ENCODE results near the gene HBP1.
"Not testable (repeated sequence)": the region's sequence is repeated elsewhere in the genome, so short reads cannot be mapped to it uniquely, and the experiment has no call there.

Gene HBP1

DNA sequence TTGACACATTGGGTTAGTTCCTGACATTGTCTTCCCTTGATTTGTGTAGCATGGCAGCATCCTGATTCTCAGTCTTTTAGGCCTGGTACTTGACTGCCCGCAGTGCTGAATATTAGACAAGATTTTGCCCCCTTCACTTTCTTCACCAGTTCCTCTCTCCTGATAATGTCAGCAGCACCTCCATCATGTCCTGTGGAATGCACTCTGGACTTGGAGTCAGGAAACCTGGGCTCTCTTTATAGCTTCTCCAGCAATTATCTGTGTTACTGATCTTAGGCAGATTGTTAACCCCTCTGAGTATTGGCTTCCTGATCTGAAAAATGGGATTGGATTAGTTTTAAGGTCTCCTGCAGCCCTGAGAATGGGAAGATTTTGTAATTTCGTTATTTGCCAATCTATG lies 19.0 kb downstream of the HBP1 start:
- DNase-seq = no peak

GRCh38 chr7:107190090-107190489 lies 21.3 kb downstream of the HBP1 start:
- DNase-seq = no peak

DNA sequence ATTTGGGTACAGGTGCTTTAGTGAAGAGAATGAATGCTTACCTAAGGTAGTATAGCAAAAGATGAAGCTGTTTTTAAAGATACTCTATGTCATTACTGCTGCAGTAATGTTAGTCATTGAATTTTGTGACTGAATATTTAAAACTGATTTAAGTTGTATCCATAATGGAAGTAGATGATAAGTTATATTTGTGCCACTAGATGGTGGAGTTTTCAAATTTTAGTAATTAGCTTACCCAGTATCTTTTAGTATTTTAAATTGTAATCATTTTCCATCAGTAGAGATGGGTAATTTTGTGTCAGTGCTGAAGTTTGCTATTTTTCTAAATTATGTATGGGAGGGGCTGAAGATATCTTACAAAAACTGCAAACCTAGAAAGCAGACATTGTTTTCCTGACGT lies 25.2 kb downstream of the HBP1 start:
- no peak for DNase-seq

- DNase-seq = no peak
Observed at GRCh38 chr7:107196834-107197610, 28.2 kb downstream of the HBP1 start.

GRCh38 chr7:107201795-107202450 lies 33.1 kb downstream of the HBP1 start:
- no peak for DNase-seq

GRCh38 chr7:107203607-107204006 lies 34.8 kb downstream of the HBP1 start:
- no peak for DNase-seq

DNA sequence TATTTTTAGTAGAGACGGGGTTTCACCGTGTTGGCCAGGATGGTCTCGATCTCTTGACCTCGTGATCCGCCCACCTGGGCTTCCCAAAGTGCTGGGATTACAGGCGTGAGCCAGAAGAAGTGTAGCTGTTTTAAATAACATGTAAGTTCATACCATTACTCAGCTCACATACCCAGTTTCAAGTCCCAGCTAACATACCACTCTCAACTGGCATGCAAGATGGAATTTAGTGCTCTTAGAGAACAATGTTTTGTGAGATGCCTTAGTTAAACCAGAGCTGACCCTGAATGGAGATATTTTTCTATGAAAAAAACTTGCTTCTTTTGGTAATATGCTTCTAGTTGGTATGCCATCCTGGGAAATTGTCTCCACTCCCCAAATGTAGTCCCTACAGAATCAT lies 37.3 kb downstream of the HBP1 start:
- DNase-seq = no peak

DNA sequence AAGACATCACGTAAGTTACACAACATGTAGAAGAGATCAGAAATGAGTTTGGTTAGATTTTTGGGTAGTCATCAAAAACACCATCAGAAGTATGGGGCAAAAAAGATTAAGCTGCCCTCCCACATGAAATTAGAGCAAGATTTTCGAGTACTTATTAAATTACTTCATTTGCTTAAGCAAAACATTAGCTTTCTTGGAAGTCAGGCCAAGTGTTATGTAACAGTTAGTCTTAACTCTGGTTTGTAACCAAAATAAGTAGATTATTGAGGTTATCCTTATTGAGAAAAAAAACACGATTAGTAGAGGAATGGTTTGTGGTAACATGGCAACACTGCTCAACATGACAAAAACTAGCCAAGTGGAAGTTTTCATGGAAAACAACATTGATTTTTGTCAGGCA lies 37.9 kb downstream of the HBP1 start:
- DNase-seq = no peak

DNA sequence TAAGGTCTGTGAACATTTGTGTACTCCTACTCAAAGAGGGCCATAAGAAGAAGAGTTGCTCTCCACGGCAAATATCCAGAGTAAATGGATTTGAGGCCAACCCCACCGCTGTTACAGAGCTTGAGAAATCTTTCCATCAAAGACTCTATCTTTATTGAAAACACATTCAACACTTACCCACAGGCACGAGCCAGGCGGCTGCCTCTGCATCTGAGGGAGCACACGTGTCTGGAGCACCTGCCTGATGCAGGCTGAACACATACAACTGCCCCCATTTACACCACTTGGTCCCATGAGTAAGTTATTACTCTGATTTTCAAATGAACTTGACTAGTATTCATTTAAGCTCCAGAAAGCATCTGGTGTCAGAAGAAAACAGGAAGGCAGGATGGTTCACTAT lies 38.7 kb downstream of the HBP1 start:
- no peak for DNase-seq

DNA sequence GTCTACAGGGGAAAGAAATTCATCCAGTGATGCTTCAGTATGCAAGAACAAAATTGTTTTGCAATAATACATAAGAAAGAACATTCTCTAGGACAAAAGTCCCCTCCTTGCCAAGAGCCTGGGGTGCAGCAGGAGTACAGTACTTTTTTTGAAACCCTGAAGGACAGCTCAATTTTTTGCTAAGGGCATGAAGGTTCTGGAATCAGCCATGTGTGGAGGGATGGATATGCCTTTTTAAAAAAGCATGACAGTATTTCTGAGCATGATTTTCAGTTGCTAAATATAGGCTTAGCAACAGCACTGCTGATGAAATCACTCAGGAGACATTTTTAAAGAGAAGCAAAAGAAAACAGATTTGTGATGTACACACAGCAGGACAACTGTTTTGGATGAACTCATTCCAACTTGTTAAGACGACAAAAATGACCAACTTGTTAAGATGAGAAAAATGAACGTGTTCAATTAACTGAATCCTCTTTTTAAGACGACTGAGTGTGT lies 39.3 kb downstream of the HBP1 start:
- no peak for DNase-seq

GRCh38 chr7:107208563-107208962 lies 39.8 kb downstream of the HBP1 start:
- DNase-seq = no peak

- no peak for DNase-seq
Observed at GRCh38 chr7:107209565-107209964, 40.8 kb downstream of the HBP1 start.

- no peak for DNase-seq
Observed at GRCh38 chr7:107210400-107210799, 41.6 kb downstream of the HBP1 start.

- no peak for DNase-seq
Observed at GRCh38 chr7:107212725-107213124, 43.9 kb downstream of the HBP1 start.

DNA sequence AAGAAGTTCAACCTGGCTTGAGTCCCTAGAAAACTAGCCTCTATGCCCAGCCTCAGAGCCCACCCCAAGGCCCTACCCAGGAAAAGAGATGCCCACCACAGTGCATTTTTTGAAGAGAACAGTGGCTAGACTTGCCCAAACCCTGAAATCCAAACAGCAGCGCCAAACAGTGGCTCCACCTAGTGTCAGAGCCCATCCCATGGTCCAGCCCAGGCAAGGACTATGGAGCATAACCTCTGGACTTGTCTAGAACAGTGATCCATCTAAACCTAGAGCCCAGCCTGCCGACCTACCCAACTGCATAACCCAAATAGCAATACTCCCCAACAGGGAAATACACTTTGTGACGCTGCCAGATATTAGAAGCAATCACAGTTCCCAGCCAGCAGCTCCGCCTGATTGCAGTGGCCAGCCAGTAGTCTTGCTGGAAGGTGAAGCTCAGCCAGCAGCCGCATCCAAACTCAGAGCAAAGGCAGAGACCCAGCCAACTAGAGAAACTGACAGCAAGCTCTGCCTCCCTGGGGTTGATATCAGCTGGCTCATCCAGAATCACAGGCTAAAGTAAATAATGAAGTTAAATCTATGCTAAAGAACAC lies 44.5 kb downstream of the HBP1 start:
- DNase-seq = no peak

GRCh38 chr7:107213945-107214344 lies 45.1 kb downstream of the HBP1 start:
- no peak for DNase-seq

DNA sequence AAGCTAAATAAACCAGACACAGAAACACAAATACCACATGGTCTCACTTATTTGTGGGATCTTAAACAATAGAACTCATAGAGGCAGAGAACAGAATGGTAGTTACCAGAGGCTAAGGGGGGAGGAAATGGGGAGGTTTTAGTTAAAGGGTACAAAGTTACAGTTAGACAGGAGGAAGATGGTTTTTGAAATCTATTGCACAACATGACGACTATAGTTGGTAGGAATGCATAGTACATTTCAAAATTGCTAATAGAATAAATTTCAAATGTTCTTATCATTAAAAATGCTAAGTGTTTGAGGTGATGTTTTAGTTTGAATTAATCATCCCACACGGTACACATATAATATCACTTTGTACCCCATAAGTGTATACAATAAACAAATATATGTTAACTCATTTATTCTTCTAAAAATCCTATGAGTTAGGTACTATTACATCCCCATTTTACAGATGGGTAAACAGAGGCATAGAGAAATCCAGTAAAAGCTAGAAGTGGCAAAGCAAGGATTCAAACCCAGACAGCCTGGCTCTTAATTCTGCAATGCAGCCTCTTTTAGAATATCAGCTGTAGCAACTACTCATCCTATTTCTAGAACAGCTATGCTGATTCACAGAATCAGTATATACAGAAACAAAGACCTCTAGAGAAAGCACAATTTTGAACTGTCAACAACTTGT lies 50.9 kb downstream of the HBP1 start:
- DNase-seq = no peak

DNA sequence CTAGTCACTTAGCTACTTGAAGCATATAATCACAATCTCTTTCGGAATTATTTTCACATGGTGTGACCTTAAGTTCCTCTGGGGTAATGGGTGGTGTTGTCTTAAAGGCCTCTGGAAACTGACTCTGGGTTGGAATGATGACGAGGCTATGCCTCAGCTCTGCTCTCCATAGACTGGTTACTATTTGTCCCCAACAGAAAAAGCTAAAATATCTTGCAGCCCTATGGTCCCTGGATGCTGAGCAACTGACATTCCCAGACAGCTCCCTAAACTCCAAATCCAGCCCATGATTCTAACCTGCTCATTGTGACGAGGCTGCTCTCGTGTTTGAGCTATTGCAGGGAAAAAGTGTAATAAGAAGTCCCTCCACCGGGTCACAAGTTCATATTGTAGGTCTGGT lies 51.6 kb downstream of the HBP1 start:
- DNase-seq = no peak

DNA sequence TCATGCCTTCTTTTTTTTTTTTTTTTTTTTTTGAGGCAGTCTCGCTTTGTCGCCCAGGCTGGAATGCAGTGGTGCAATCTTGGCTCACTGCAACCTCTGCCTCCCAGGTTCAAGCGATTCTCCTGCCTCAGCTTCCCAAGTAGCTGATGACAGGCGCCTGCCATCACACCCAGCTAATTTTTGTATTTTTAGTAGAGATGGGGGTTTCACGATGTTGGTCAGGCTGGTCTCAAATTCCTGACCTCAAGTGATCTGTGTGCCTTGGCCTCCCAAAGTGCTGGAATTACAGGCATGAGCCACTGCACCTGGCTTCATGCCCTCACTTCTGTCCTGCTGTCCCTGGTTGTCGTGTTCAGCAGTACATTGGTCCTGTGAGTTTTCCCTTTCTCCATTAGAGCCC lies 52.0 kb downstream of the HBP1 start:
- DNase-seq = not testable (repeated sequence)

GRCh38 chr7:107224374-107225223 lies 55.8 kb downstream of the HBP1 start:
- DNase-seq = no peak

- no peak for DNase-seq
Observed at GRCh38 chr7:107228291-107228690, 59.5 kb downstream of the HBP1 start.

- DNase-seq = no peak
Observed at GRCh38 chr7:107230334-107230733, 61.5 kb downstream of the HBP1 start.
